RWPE2 (cell line): ENCODE results near the gene RELN.

Experiments
- ATAC-seq: fragments of 200-7000 bp; cut with Tn5 transposase; 3 replicates; pipeline ENCODE4 v1.9.1; 2021; ENCODE audit warnings: low read depth
- DNase-seq: peaks from one replicate; pipeline ENCODE4 v3.0.0-alpha.2; 2020; ENCODE audit warnings: low spot score
- H3K27ac ChIP-seq: fragments of 450-650 bp; 2 replicates; pipeline ENCODE4 v1.5.1; 2017; ENCODE audit warnings: mild to moderate bottlenecking; ENCODE audit not compliant: poor library complexity, severe bottlenecking
- H3K27me3 ChIP-seq: fragments of 250-450 bp; sonication (Bioruptor Pico); 2 replicates; pipeline ENCODE4 v1.5.1; 2021; ENCODE audit warnings: mild to moderate bottlenecking, moderate library complexity; ENCODE audit not compliant: insufficient read depth, poor library complexity, severe bottlenecking
- H3K36me3 ChIP-seq: fragments of 250-450 bp; sonication (Bioruptor Pico); 2 replicates; pipeline ENCODE4 v1.5.1; 2020; ENCODE audit warnings: low read depth, mild to moderate bottlenecking, moderate library complexity
- H3K4me1 ChIP-seq: fragments of 250-450 bp; sonication (Bioruptor Pico); 2 replicates; pipeline ENCODE4 v1.5.1; 2021; ENCODE audit warnings: mild to moderate bottlenecking, moderate library complexity; ENCODE audit not compliant: insufficient read depth, poor library complexity, severe bottlenecking
- H3K4me3 ChIP-seq: fragments of 250-450 bp; sonication (Bioruptor Pico); 2 replicates; pipeline ENCODE4 v1.5.1; 2021; ENCODE audit warnings: mild to moderate bottlenecking, moderate library complexity; ENCODE audit not compliant: severe bottlenecking
- H3K9me3 ChIP-seq: fragments of 250-450 bp; sonication (Bioruptor Pico); 2 replicates; pipeline ENCODE4 v1.5.1; 2021; ENCODE audit warnings: mild to moderate bottlenecking, moderate library complexity; ENCODE audit not compliant: severe bottlenecking
- CTCF ChIP-seq: fragments of 450-650 bp; IDR thresholded peaks from one replicate; pipeline ENCODE4 v1.5.1; 2017; ENCODE audit warnings: mild to moderate bottlenecking, moderate library complexity; ENCODE audit not compliant: poor library complexity, severe bottlenecking

The RELN gene

GRCh38 chr7:103929901-103930311, 59.6 kb downstream of the RELN start:
- no peak for TF ChIP-seq CTCF
- H3K4me3 ChIP-seq = no peak overlapping the region
- no peaks in the 10 kb centered on the region for H3K36me3 ChIP-seq
- no peak for ATAC-seq
- H3K27ac ChIP-seq = no peak overlapping the region
- H3K9me3 ChIP-seq = no peaks in the 10 kb centered on the region
- no peak for DNase-seq
- no peaks in the 10 kb centered on the region for H3K4me1 ChIP-seq
- no peaks in the 10 kb centered on the region for H3K27me3 ChIP-seq

DNA sequence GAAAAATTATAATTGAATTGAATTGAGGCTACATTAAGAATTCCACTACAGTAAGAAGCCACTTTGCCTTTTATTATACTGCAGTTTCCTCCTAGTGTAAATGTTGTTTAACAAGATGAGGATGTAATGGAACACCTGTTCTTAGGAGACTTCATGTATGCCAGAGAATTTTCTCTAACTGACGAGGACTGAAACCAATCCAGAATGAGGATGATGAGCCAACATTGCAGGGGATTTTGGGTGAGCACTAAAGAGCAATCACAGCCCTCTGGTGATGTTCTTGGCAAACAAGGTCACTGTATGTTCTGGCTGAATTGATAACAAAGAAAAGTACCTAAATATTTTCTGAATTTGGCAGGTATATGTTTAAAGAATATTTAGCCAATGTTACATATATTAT, 60.9 kb downstream of the RELN start:
- H3K36me3 ChIP-seq = no peaks in the 10 kb centered on the region
- H3K4me1 ChIP-seq = no peaks in the 10 kb centered on the region
- H3K9me3 ChIP-seq = no peaks in the 10 kb centered on the region
- no peak overlapping the region for H3K4me3 ChIP-seq
- DNase-seq = no peak
- no peak for ATAC-seq
- TF ChIP-seq CTCF = no peak
- H3K27me3 ChIP-seq = peaks cover 5% of the 10 kb centered on the region
- no peak overlapping the region for H3K27ac ChIP-seq

DNA sequence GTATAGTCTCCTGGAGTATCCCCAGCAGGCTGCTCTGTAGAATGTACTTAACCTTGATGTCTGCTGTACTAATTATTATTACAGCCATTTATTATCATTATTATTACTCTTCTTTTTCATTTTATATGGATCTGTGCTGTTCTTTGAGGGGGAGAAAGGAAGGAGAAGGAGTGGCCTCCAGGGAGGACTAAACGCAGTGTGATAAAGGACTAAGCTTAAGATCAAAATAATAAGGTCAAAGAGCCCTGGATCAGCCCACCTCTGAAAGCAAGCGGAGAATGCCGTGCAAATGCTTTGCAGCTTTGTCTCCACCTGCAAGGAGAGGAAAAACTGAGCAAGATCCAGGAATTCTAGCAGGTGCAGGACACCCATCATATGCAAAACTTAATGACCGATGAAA, 65.3 kb downstream of the RELN start:
- Histone ChIP-seq H3K36me3 (no peaks in the 10 kb centered on the region), H3K27me3 (peaks cover 27% of the 10 kb centered on the region), H3K4me3 (no peak overlapping the region), H3K27ac (no peak overlapping the region), H3K9me3 (no peaks in the 10 kb centered on the region), H3K4me1 (no peaks in the 10 kb centered on the region)
- ATAC-seq (no peak), DNase-seq (no peak)
- TF ChIP-seq CTCF = no peak

DNA sequence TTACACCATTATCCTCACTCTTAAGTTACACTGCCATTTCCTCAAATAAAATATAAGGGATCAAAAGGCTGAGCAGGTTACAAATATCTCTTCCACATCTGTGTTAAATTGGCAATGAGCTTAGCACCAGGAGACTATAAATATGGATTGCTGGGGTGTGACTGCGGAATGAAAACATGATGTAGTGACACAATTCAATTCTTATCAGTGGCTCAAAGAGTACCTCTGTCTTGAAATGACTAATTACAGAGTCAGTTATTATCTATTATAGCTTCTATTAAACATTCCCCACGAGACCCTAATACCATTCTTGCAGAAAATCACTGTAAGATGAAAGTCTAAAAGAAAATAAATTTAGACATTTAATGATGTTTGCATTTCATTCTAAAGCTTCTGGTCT, 67.1 kb downstream of the RELN start:
- Histone ChIP-seq H3K27ac (no peak overlapping the region), H3K4me1 (no peaks in the 10 kb centered on the region), H3K27me3 (peaks cover 27% of the 10 kb centered on the region), H3K4me3 (no peak overlapping the region), H3K9me3 (no peaks in the 10 kb centered on the region), H3K36me3 (no peaks in the 10 kb centered on the region)
- TF ChIP-seq CTCF = no peak
- DNase-seq (no peak), ATAC-seq (no peak)

DNA sequence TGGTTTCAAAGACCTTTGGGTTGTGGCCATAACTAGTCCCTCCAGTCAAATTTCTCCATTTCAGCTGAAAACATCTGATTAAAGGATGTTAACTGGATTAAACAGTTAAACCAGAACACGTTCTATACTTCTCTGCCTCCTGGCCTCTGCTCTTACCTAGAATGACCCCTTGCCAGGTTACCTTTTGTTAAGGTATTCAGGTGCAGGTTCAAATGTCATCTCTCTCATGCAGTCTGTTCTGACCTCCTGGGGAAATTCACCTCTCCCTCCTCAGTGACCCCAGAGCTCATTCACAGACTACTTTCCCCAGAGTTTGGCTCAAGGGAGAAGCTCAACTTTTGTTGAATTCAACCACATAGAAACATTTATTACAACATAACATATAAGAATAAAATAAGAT, 67.8 kb downstream of the RELN start:
- Histone ChIP-seq H3K27ac (no peak overlapping the region), H3K9me3 (no peaks in the 10 kb centered on the region), H3K27me3 (peaks cover 27% of the 10 kb centered on the region), H3K4me3 (no peak overlapping the region), H3K4me1 (no peaks in the 10 kb centered on the region), H3K36me3 (no peaks in the 10 kb centered on the region)
- no peak for DNase-seq
- no peak for TF ChIP-seq CTCF
- no peak for ATAC-seq
